Inflammatory macrophage (primary cell): ENCODE measurements around the gene ZSCAN5A.
A peak's percentile ranks its signal among the peaks of the same experiment; 100 is the strongest.
"Not testable (repeated sequence)": the region's sequence is repeated elsewhere in the genome, so short reads cannot be mapped to it uniquely, and the experiment has no call there.

Source experiments
- DNase-seq, 2 donors: peaks; one replicate each; pipeline ENCODE4 v3.0.0-alpha.2; 2020 to 2022

ZSCAN5A gene

DNA sequence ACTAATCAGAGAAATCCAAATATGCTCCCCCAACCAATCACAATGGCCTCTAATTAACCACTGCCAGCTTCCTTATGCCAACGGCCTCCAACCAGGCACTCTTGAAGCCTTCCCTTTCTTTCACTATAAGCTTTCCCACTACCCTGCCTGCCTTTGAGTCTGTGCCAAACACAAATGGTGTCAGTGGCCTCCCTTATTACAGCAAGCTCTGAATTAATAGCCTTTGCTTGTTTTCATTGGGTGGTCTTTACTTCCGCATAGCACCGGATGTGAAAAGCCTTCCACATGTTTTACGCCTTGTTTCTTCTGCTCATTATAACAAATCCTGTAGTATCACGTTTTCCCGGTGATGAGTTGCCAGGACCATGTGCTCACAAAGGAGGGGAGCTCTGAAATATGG, 43.5 kb downstream of the ZSCAN5A start:
- peak; percentile 8 to 12 for DNase-seq

DNA sequence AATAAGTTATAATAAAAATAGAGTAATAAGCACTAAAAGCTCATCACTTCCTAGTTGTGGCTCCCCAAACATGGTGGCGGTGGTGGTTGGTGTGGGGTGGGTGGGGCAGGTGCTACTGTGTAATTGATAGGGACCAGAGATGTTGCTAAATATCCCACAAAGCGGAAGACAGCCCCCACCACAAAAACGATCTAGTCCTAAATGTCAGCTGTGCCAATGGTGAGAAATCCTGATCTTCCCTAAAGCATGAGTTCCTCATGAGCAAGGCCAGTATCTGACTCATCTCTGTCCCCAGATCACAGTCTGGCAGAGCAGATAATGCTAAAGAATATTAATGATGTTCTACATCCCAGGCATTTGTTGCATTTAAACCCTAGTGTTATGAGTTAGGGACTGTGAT, 44.0 kb downstream of the ZSCAN5A start:
- peak; percentile 97 for DNase-seq

DNA sequence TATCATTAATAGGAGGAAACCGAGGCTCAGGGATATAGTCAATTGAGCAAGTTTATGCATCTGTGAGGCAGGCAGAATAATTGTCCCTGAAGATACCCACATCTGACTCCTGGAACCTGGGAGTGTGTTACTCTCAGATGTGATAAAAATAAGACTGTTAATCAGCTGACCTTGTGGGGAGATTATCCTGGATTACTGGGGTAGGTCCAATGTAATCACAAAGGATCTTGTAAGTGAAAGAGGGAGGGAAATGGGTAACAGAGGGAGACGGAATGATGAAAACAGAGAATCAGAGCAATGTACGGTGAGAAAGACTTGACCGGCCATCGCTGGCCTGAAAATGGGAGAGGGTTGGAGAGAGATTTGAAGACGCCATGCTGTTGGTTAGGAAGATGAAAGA, 45.3 kb downstream of the ZSCAN5A start:
- no peak for DNase-seq

DNA sequence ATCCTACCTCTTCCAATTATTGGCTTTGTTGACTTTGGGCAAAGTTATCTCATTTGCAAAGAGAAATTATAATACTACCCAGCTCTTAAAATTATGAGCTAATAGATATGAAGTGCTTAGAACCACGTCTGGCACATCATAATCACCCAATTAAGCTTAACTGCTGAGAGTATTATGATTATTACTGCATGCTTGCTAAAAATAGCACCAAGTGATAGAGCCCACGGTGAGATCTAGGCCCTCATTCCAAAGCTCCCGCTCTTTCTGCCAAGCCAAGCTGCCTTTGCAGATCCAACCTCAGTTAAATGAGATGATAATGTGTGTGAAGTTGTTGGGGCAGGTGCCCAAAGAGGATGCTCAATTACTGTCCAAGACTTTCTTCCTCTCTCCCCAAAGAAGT, 48.6 kb downstream of the ZSCAN5A start:
- DNase-seq = no peak

DNA sequence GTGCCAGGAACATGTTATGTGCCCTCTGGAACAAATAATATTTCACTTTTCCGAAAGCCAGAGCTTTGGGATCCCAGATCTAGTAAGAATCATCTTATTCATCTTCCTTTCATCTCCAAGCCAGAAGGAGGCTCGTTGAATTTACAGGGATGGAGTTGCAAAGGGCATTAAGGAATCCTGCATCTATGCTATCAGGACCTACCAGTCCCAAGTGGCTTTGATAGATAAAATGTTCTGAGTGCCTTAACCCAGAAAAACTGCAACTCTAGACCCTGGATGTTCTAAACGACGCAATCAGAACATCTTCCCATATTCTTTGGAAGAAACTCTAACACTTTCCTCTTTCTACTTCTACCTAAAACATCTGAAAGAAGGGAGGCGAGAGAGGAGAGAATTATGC, 51.3 kb downstream of the ZSCAN5A start:
- no peak for DNase-seq

DNA sequence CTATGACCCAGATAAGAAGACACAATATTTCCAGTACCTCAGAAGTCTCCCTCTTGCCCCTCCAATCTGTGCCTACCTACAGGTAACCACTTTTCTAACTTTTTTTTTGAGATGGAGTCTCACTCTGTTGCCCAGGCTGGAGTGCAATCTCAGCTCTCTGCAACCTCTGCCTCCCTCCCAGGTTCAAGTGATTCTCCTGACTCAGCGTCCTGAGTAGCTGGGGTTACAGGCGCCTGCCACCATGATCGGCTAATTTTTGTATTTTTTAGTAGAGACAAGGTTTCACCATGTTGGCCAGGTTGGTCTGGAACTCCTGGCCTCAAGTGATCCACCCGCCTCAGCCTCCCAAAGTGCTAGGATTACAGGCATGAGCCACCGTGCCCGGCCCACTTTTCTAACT, 52.7 kb downstream of the ZSCAN5A start:
- DNase-seq = not testable (repeated sequence)

DNA sequence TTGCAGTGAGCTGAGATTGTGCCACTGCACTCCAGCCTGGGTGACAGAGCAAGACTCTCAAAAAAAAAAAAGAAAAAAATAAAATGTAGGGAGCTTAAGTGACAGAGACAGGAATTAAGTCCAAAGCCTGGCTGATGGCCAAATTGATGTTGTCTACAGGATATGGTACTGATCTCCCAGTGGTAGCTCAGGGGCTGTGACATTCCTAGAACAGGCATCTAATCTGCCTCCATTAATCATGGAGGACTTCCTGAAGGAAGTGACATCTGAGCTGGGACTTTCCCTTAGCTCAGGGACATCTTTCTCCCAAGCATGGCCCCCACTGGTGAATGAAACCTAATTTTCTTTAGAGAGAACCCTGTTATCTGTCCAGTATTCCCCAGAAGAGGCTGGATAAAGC, 53.5 kb downstream of the ZSCAN5A start:
- DNase-seq = no peak

DNA sequence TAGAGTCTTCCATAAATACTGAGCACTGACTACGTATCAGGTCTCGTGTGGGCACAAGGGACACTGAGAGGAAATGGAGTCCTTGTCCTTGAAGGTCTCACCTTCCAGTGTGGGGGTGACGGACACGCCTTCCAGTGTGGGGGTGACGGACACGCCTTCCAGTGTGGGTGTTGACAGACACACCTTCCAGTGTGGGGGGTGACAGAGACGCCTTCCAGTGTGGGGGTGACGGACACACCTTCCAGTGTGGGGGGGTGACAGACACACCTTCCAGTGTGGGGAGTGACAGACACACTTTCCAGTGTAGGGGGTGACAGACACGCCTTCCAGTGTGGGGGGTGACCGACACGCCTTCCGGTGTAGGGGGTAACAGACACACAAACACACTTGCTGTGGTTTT, 56.4 kb downstream of the ZSCAN5A start:
- DNase-seq = no peak

DNA sequence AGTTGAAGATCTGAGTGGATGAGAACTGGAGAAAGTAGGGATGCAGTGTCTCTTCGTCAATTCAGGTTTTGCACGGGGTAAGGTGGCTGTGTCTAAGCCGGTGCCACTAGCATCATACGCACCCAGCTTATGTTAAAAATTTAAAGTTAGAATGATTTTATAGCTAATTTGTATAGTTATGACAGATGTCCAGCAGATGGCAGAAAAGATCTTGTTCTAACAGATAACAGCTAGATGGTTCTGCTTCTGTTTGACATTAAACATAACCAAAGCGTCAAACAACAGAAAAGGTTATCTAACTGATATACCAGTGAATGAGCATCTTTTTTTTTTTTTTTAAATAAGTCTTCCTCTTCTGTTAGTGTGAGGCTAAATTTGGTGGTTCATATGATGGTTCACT, 60.9 kb downstream of the ZSCAN5A start:
- peak; percentile 51 to 84 for DNase-seq

DNA sequence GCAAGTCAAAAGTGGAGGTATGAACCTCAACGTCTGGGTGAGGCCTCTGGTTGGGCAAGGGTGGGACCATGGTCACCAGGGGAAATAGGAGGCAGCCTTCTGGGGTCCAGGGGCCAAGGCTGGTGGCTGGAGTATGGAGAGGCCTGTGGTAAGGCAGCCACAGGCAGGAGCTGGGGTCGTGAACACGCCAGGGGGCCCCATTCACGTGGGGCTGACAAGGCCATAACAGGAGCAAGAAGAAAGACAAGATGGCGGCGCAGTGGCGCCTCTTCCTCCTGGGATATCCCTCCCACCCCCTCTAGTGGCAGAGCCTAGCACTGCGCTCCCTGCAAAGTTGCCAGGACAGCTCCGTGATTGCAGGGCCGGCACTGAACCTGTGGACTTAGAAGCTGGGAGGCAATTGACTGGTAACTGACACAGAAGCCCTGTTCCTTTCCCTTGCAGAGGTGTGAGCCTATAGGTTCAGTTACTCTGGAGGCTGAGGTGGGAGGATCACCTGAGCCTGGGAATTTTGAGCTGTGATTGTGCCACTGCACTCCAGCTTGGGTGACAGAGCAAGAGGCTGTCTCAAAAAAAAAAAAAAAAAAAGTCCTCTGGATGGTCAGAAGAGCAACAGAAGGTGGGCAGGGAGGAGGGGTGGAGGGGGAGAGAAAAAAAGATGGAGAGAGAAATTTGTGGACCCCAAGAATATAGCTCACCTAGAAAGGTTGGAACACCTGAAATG, 61.8 kb downstream of the ZSCAN5A start:
- DNase-seq = peak; percentile 76 to 81

DNA sequence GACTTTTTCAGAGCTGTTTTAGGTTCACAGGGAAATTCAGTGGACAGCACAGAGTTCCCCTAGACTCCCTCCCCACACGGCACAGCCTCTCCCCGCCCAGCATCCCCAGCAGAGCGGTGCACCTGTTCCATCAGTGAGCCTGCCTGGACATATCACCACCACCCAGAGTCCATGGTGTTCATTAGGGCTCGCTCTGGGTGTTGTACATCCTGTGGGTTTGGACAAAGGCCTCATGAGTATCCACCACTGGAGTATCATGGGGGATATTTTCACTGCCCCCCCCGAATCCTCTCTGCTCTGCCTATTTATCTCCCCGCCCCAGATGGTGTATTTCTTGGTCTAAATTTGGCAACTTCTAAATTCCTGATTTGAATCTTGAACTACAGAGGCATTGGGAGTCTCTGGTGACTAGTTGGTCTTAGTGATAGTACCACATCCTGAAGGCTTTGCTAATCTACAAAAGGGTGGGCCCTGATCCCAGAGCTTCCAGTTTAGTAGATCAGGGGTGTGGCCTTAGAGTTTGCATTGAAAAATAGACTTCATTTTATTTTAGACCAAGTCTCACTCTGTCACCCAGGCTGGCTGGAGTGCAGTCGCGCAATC, 65.8 kb downstream of the ZSCAN5A start:
- DNase-seq = not testable (repeated sequence)

DNA sequence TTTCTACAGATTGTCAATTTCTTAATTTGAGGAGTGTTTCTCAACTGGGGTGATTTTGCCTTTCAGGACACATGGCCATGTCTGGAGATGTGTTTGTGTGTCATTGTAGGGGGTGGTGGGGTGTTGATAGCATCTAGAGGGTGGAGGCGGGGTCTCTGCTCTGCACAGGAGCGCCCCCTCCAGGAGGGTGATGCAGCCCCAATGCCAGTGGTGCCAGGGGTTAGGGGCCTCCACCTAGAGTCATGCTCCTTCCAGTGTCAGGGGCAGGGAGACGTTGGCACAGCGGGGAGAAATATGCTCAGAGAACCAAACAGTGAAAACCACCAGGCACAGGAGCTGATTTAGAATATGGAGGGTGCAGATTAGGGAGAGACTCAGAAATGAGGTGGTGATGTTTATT, 68.9 kb downstream of the ZSCAN5A start:
- DNase-seq = not testable (repeated sequence)

DNA sequence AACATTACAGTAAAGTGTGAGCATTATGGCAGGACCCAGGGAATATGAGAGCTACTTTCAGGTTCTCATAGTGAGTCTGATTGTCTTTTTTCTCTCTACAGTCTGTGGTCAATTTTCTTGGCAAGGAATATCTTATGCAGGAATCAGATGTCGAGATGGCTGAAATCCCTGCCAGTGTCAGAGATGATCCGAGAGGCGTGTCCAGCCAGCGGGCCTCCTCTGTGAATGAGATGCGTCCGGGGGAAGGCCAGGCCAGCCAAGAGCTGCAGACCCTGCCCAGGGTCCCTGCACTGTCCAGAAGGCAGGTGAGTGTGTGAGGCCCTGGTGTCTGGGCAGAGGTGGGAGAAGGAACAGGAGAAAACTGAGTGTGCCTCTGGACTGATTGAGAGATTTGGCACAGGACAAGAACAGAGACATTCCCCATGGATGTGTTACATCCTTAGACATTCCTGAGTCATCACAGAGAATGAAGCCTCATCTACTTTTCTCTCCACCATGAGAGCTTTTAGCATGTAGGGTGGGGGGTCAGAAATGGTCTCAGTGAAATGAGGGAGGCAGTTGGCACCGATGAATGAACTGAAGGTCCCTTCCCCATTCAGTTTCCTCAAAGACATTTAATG, 69.4 kb downstream of the ZSCAN5A start:
- no peak for DNase-seq

DNA sequence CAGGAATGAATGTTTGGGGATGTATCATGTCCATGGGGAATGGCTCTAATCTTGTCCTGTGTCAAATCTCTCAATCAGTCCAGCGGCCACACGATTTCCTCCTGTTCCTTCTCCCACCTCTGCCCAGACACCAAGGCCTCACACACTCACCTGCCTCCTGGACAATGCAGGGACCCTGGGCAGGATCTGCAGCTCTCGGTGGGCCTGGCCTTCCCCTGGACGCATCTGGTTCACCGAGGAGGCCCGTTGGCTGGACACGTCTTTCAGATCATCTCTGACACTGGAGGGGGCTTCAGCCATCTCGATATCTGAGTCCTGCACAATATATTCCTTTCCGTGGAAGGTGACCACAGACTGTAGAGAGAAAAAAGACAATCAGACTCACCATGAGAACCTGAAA, 91.2 kb downstream of the ZSCAN5A start:
- DNase-seq = no peak

DNA sequence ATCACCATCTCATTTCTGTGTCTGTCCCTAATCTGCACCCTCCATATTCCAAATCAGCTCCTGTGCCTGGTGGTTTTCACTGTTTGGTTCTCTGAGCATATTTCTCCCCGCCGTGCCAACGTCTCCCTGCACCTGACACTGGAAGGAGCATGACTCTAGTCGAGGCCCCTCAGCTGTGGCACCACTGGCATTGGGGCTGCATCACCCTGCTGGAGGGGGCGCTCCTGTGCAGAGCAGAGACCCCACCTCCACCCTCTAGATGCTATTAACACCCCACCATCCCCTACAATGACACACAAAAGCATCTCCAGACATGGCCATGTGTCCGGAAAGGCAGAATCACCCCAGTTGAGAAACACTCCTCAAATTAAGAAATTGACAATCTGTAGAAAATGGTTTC, 91.7 kb downstream of the ZSCAN5A start:
- no peak for DNase-seq

DNA sequence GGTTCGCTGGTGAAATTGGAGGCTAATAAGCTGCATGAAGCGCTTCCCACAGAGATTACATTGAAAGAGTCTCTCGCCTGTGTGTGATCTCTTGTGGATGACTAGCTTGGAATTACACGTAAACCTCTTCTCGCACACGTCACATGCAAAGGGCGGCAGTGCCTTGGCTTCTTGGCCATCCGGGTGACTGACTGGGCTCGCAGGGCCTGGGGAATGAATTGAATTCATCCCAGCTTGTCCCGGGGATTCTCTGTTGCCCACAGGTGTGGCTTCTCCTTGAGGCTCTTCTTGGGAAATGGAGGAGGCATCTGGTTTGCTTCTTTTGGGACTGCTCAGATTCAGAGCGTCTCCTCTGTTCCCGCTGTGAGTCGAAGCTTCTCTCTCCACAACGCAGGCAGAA, 92.8 kb downstream of the ZSCAN5A start:
- no peak for DNase-seq

DNA sequence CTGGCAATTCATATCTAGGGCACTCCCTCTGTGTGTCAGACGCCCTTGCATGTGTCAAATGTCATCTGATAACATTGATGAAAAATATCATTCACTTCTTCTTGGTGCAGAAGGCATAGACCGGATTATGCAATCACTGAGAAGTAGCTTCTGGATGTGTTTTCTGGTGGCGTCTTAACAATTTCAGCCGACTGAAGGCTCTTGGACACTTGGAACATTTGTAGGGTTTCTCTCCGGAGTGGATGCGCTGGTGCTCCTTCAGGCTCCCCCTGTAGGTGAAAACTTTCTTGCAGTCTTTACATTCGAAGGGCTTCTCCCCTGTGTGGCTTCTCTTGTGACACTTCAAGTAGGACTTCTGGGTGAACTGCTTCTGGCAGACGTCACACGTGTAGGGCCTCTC, 93.2 kb downstream of the ZSCAN5A start:
- DNase-seq = not testable (repeated sequence)

DNA sequence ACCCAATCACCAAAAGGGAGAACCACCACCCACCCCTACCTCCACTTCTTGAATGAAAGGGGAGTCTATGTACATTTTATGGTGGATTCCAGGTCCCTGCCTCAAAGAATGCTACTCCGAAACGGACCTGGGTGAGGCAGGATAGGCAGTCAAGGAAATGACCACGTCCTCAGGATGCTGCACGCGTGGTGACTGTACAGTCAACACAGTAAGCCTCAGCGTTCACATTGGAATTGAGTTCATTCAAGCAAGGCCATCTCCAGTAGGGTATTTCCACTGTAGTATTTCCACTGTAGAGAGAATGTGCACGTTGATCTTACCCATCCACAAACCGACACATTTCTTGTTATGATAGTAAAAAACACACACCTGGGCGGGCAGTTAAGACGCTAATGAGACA, 95.7 kb downstream of the ZSCAN5A start:
- no peak for DNase-seq

DNA sequence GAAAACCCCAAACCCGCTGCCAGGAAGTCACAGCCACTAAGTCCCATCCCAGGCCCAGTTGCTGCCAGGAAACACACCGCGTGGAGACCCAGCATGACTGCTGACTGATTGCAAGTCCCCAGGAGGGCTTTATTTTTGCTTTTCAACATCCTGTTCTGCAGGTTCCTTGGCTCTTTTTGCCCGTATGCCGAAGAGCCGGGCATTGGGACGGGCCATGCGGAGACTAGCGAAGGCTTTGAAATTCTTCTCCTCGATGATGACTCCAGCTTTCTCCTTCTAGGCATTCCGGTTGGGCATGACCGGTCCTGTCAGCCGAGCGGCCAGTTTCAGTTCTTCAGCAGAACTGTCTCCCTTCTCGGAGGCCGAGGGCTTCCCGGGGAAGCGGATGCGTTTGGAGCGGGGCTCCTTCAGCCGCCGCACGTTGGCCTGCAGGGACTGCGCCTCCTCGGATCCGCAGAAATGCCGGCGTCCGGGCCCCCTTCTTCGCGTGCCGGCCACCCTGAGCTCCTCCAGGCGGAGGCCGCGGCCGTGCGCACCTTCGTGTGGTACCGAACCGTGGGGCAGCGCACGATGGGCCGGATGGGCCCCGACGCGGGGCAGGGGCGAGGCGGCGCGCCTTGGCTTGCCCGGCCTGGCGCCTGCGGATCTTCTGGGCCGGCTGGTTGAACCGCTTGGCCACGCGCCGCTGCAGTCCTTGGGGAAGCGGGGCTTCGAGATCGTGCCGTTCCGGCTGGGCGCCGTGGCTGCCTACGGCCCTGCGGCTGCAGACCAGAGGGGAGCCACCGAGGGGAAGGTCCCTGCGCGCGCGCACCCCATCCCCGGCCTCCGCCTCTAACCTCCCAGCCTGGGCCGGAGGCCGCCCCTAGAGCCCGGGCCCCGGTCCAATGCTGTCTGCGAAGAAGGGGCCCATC, 97.3 kb downstream of the ZSCAN5A start:
- peak in 1 of 2 donors; percentile 24 for DNase-seq

DNA sequence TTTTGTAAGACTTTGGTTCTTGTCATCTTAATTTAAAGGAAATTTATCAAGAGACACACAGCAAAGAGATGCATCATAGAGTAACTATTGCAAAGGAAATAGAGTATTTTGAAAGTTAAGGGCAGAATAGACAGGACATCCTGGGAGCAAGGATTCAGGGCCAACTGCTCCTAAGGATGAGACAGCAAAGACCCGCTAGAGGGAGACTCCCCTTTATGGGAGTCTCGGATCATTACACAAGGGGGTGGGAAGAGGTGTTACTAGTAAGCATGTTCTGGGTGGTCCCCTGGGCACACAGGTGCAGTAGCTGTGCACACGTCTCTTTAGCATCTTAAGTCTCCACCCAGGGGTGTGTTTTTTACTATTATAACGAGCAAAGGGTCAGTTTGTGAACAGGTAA, 102.9 kb downstream of the ZSCAN5A start:
- DNase-seq = no peak

DNA sequence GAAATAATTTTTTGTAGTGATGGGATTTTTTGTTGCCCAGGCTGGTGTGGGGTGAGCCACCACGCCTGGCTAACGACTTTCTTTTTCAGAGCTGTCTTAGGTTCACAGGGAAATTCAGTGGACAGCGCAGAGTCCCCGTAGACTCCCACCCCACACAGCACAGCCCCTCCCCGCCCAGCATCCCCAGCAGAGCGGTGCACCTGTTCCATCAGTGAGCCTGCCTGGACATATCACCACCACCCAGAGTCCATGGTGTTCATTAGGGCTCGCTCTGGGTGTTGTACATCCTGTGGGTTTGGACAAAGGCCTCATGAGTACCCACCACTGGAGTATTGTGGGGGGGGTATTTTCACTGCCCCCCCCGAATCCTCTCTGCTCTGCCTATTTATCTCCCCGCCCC, 104.6 kb downstream of the ZSCAN5A start:
- not testable (repeated sequence) for DNase-seq

DNA sequence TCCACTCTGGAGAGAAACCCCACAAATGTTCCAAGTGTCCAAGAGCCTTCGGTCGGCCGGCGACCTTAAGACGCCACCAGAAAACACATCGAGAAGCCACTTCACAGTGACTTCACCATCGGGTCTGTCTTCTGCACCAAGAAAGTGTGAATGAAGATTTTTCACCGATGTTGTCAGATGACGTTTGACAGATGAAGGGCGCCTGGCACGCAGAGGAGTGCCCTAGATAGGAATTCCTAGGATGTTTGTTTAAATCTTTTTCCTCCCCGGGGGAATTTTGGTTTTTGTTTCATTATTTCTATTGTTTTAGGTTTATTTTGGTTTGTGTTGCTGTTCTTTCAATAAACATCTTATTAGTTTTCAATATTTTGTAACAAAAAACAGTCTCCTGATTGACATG, 105.5 kb downstream of the ZSCAN5A start:
- no peak for DNase-seq

DNA sequence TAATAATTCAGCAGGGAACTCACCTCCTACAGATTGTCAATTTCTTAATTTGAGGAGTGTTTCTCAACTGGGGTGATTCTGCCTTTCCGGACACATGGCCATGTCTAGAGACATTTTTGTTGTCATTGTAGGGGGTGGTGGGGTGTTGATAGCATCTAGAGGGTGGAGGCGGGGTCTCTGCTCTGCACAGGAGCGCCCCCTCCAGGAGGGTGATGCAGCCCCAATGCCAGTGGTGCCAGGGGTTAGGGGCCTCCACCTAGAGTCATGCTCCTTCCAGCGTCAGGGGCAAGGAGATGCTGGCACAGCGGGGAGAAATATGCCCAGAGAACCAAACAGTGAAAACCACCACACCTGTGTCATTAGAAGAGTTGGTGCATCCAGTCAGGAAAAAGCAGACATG, 107.1 kb downstream of the ZSCAN5A start:
- not testable (repeated sequence) for DNase-seq
